ENCODE results near the gene CPN2. TPM values are rescaled to one million over a fixed set of nuclear protein-coding genes. Genes with fewer than 3 reads are reported as not detected.
A peak's percentile ranks its signal among the peaks of the same experiment; 100 is the strongest.

The CPN2 gene
- total and polyA plus RNA-seq, 2 of the 13 experiments (the other 11 are each of a cell fraction or from before 2014, with no cell fraction given), result 26.7 to 27.7 TPM

DNA sequence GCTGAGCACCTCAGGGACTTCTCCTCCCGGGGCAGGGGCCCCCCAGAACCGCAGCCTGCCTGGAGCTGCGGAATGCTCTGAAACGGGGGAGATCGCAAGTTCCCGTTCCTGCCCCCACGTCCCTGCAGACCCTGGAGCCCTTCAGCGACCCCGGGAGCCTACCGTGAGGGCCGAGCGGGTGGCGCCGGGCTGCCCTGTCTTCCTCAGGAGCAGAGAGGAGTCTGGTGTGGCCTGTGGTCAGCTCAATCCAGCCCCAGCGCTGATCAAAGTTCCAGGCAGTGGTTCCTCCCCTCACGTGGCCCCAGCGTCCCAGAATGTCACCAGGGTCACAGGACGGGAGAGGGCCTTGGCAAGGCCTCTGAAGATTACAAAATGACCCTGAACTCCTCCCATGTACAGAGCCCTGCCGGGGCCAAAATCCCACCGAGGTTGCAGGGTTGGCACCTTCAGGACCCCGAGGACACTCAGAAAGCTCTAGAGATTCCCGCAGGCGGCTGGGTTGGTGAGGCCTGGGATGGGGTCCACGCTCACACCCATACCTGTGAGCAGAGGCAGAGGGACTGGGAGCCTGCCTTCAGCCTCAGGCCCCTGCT is at the start of gene CPN2 (continued):
- TF ChIP-seq ZNF614 (CRISPR knock-in tag; IDR thresholded peaks at IDR 0.05; ENCODE audit: borderline replicate concordance) (peak; percentile 59; the same call in 1 of the 2 replicates), AKAP8 (CRISPR knock-in tag; IDR thresholded peaks at IDR 0.05) (0 out of 2 replicates have a peak, but pooled peaks have one; percentile 31), EED (CRISPR knock-in tag; IDR thresholded peaks at IDR 0.05) (no peak), MIER3 (CRISPR knock-in tag; IDR thresholded peaks at IDR 0.05; ENCODE audit: borderline replicate concordance) (no peak), SIN3A (IDR thresholded peaks at IDR 0.05; ENCODE audit: borderline replicate concordance, low read depth, low read length) (no peak), FOXA3 (CRISPR knock-in tag; IDR thresholded peaks at IDR 0.05) (no peak; the same call in 1 of the 2 replicates), KAT8 (CRISPR knock-in tag; IDR thresholded peaks at IDR 0.05) (peak; percentile 81), ZBTB20 (CRISPR knock-in tag; IDR thresholded peaks at IDR 0.05; ENCODE audit: borderline replicate concordance, low read depth) (no peak), TAF1 (CRISPR knock-in tag; IDR thresholded peaks at IDR 0.05) (peak; percentile 89), ZNF598 (CRISPR knock-in tag; IDR thresholded peaks at IDR 0.05; ENCODE audit: borderline replicate concordance) (peak; percentile 76; the same call in 1 of the 2 replicates), CHD2 (IDR thresholded peaks at IDR 0.05; ENCODE audit: low read depth, low read length) (no peak), NCOA5 (CRISPR knock-in tag; IDR thresholded peaks at IDR 0.05) (no peak), ZFP36L2 (CRISPR knock-in tag; IDR thresholded peaks at IDR 0.05) (no peak), IRX3 (CRISPR knock-in tag; IDR thresholded peaks at IDR 0.05; ENCODE audit: borderline replicate concordance, low read depth) (no peak), ZNF879 (CRISPR knock-in tag; IDR thresholded peaks at IDR 0.05) (no peak)
- TF ChIP-seq, protein P1, sequence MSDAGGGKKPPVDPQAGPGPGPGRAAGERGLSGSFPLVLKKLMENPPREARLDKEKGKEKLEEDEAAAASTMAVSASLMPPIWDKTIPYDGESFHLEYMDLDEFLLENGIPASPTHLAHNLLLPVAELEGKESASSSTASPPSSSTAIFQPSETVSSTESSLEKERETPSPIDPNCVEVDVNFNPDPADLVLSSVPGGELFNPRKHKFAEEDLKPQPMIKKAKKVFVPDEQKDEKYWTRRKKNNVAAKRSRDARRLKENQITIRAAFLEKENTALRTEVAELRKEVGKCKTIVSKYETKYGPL (CRISPR knock-in tag; IDR thresholded peaks at IDR 0.05), result no peak
- TF ChIP-seq, protein P2, sequence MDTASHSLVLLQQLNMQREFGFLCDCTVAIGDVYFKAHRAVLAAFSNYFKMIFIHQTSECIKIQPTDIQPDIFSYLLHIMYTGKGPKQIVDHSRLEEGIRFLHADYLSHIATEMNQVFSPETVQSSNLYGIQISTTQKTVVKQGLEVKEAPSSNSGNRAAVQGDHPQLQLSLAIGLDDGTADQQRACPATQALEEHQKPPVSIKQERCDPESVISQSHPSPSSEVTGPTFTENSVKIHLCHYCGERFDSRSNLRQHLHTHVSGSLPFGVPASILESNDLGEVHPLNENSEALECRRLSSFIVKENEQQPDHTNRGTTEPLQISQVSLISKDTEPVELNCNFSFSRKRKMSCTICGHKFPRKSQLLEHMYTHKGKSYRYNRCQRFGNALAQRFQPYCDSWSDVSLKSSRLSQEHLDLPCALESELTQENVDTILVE (CRISPR knock-in tag; IDR thresholded peaks at IDR 0.05), result 0 out of 2 replicates have a peak, but pooled peaks have one; percentile 68
- TF ChIP-seq, protein P3, sequence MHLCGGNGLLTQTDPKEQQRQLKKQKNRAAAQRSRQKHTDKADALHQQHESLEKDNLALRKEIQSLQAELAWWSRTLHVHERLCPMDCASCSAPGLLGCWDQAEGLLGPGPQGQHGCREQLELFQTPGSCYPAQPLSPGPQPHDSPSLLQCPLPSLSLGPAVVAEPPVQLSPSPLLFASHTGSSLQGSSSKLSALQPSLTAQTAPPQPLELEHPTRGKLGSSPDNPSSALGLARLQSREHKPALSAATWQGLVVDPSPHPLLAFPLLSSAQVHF (CRISPR knock-in tag; IDR thresholded peaks at IDR 0.05), result no peak
- TF ChIP-seq, protein P4, sequence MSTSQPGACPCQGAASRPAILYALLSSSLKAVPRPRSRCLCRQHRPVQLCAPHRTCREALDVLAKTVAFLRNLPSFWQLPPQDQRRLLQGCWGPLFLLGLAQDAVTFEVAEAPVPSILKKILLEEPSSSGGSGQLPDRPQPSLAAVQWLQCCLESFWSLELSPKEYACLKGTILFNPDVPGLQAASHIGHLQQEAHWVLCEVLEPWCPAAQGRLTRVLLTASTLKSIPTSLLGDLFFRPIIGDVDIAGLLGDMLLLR (CRISPR knock-in tag; IDR thresholded peaks at IDR 0.05), result peak; percentile 69; the same call in 1 of the 2 replicates
- TF ChIP-seq, protein P5, sequence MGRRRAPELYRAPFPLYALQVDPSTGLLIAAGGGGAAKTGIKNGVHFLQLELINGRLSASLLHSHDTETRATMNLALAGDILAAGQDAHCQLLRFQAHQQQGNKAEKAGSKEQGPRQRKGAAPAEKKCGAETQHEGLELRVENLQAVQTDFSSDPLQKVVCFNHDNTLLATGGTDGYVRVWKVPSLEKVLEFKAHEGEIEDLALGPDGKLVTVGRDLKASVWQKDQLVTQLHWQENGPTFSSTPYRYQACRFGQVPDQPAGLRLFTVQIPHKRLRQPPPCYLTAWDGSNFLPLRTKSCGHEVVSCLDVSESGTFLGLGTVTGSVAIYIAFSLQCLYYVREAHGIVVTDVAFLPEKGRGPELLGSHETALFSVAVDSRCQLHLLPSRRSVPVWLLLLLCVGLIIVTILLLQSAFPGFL (CRISPR knock-in tag; IDR thresholded peaks at IDR 0.05), result no peak
- TF ChIP-seq, protein P6, sequence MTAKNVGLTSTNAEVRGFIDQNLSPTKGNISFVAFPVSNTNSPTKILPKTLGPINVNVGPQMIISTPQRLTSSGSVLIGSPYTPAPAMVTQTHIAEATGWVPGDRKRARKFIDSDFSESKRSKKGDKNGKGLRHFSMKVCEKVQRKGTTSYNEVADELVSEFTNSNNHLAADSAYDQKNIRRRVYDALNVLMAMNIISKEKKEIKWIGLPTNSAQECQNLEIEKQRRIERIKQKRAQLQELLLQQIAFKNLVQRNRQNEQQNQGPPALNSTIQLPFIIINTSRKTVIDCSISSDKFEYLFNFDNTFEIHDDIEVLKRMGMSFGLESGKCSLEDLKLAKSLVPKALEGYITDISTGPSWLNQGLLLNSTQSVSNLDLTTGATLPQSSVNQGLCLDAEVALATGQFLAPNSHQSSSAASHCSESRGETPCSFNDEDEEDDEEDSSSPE (CRISPR knock-in tag; IDR thresholded peaks at IDR 0.05), result peak; percentile 66; the same call in 1 of the 2 replicates
- TF ChIP-seq, protein P7, sequence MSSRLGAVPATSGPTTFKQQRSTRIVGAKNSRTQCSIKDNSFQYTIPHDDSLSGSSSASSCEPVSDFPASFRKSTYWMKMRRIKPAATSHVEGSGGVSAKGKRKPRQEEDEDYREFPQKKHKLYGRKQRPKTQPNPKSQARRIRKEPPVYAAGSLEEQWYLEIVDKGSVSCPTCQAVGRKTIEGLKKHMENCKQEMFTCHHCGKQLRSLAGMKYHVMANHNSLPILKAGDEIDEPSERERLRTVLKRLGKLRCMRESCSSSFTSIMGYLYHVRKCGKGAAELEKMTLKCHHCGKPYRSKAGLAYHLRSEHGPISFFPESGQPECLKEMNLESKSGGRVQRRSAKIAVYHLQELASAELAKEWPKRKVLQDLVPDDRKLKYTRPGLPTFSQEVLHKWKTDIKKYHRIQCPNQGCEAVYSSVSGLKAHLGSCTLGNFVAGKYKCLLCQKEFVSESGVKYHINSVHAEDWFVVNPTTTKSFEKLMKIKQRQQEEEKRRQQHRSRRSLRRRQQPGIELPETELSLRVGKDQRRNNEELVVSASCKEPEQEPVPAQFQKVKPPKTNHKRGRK (CRISPR knock-in tag; IDR thresholded peaks at IDR 0.05), result 0 out of 2 replicates have a peak, but pooled peaks have one; percentile 67
